GM12874 (cell line): Measurements from ENCODE around the gene NDUFV2.

Experiments
- TF ChIP-seq, protein P1 (sequence below): IDR thresholded peaks from 2 replicates; pipeline ENCODE4 v1.5.1; 2011; ENCODE audit warnings: low read depth, mild to moderate bottlenecking, control low read depth, low read length, moderate library complexity; ENCODE audit not compliant: insufficient read depth

The NDUFV2 gene

DNA sequence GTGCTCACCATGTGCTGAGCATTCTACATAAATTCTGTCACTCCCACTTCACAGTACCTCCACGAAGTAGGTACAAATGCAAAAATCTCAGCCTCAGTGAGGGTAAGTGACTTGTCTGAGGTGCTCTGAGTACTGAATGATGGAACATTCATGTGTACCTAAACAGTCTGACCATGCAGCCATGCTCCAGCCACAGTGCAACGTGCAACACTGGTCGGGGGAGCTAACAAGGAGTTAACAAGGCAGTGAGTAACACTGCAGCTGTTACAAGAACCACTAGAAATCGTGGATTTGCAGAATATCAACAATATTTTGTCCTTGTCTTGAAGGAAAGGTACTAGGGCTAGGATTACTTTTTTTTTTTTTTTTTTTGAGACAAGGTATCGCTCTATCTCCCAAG is 36.6 kb upstream of the NDUFV2 start:
- TF ChIP-seq, protein P1, sequence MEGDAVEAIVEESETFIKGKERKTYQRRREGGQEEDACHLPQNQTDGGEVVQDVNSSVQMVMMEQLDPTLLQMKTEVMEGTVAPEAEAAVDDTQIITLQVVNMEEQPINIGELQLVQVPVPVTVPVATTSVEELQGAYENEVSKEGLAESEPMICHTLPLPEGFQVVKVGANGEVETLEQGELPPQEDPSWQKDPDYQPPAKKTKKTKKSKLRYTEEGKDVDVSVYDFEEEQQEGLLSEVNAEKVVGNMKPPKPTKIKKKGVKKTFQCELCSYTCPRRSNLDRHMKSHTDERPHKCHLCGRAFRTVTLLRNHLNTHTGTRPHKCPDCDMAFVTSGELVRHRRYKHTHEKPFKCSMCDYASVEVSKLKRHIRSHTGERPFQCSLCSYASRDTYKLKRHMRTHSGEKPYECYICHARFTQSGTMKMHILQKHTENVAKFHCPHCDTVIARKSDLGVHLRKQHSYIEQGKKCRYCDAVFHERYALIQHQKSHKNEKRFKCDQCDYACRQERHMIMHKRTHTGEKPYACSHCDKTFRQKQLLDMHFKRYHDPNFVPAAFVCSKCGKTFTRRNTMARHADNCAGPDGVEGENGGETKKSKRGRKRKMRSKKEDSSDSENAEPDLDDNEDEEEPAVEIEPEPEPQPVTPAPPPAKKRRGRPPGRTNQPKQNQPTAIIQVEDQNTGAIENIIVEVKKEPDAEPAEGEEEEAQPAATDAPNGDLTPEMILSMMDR, result no peak

DNA sequence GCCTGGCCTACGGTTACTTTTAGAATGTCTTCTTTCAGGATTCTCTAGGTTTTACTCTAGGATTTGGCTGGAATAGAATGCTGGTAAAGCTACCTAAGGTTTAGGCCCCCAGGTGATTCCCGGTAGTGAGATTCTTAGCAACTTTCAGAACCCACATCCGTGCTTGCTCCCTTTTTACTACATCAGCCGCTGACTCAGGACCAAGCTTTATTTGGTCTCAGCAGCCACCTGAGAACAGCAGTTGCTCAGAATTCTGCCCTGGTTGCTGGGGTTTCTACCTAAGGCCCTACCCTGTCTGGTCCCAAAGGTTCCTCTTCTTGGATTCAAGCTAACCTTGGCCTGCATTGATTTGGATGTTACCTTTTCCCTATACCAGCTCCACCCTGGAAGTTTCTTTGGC is 36.1 kb upstream of the NDUFV2 start:
- TF ChIP-seq, protein P1, result no peak

DNA sequence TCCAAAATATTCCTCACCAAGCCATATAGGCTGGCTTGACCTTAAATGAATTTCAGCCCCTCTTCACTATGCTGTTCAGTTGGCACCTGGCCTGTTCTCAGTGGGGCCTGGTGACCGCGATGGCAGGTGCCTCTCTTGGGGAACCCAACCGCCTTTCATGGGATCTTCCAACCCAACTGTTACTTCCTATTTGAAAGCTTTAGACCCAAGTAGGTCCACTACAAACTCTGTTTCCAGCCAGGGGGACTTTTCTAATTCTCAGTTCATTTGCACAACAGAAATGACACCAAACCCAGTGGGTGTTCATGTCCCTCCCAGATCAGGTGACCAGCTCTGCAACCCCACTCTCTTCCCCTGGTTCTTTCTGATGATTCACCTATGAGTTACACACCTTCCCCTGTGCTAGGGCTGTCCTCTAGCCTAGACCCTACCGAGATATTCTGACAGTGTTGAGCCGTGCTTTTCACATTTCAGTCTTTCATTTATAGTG is 35.6 kb upstream of the NDUFV2 start:
- TF ChIP-seq, protein P1, result no peak

DNA sequence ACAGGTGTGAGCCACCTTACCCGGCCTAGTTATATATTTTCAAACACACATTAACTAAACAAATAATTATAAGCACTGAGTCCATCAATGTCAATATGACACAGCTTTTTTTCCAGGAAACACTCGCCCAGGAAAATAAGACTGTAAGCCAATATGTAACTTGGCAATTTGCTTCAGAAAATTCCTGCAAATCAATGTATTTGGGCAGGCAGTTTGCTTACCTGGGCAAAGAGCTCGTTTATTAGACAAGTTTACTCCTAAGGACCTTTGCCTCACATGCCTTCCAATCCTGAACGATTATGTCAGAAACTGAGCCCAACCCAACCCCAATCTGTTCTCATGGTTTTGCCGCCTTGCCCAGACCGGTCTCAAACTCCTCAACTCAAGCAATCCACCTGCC is 34.7 kb upstream of the NDUFV2 start:
- TF ChIP-seq, protein P1, result no peak

DNA sequence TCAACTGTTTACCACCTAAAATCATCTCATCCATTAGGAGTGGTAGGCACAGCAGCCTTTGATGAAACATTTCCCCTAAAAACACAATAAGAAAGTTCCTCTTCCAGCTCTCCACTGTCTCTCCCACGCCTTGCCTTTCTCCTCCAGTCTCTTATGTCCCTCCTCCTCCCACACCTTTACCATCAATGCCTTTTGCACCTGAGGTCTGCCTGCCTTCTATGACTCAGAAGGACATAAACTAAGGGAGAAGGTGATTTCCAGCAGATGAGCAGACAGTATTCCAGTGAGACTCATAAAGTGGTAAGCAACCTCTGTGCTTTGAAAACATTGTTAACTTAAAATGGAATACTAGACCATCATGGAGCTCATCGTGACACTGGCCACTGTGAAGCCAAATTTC is 34.2 kb upstream of the NDUFV2 start:
- TF ChIP-seq, protein P1, result no peak

DNA sequence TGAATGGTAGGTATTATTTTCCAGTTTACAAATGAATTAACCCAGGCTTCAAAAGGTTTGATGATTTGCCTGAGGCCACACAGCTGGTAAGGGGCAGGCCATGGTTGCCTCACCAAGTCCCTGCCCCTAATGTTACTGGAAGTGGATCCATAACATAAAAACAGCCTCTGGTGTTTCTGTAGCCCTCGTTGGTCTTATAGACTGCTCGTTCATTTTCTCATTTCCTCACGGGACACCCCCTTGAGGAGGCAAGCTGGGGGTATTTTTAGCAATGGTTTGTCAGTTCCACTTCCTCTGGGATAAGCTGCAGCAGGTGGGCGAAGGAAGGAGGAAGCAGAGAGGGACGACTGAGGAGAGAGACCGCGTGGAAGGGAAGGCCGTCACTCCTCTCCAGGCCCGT is 32.9 kb upstream of the NDUFV2 start:
- TF ChIP-seq, protein P1, result no peak

DNA sequence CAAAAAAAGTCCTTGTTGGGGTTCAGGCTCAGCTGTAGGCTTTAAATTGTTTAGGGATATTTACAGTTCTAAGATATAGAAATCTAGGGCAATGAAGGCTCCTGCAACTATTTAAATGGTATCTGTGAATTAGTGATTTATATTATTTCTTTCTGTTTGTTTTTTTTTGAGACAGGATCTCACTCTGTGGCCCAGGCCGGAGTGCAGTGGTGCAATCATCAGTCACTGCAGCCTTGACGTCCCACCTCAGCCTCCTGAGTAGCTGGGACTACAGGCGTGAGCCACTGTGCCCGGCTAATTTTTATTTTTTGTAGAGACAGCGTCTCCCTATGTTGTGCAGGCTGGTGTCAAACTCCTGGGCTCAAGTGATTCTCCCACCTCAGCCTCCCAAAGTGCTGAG is 32.3 kb upstream of the NDUFV2 start:
- TF ChIP-seq, protein P1, result no peak
